HG02885 (cell line): ENCODE data around the gene RELN.

Experiments used
- ATAC-seq: cut with Tn5 transposase; IDR thresholded peaks from one replicate; pipeline ENCODE4 v1.9.1; 2021; ENCODE audit warnings: mild to moderate bottlenecking; ENCODE audit not compliant: unreplicated experiment, poor library complexity

Gene RELN

DNA sequence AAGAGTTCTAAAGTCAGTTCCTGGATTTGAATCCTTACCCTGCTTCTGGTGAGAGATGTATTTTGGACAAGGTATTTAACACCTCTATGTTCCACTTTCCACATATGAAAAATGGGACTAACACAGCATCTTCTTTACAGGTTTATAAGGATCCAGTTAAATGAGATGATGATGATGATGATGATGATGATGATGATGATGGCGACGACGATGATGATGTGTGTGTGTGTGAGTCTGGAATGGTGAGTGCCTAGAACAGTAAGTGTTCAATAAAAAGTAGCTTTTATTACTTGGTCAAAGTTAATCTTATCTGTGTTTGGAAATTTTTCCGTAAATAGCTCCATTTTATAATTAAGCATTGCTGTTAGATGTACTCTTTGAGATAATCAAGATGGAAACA is 295.2 kb downstream of the RELN start:
- ATAC-seq = no peak

GRCh38 chr7:103691291-103691690 is 298.2 kb downstream of the RELN start:
- ATAC-seq = no peak

DNA sequence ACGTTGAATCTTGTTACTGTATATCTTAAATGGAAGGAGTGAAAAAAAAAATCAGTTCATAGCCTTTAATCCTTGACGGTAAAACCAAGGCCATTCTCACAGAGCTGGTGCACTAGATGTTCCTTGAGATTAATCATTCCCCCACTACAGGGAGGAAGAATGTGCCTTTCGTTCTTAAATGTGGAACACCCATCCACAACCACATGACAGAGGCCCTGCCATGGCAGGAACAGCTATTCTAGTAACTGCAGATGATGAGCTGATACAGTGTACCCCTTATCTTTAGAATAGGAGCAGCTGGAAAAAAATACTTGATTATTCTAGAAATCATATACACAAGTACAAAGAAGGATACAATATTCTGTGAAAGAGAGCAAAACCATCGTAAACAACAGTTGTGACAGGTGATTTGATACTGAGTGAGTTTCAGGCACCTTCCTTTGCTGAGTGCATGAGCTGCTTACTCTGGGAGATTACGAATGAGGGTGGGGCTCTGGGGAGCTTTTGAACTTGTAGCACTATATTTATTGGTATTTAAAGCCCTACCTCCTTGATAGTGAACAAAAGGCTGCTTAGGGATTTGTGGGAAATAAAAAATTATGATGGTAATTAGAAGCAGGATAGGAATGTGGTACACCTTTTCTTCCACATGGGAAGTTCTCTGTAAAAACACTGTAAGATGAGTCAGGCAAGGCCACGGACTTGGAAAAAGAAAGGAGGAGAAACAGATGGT is 299.1 kb downstream of the RELN start:
- no peak for ATAC-seq

DNA sequence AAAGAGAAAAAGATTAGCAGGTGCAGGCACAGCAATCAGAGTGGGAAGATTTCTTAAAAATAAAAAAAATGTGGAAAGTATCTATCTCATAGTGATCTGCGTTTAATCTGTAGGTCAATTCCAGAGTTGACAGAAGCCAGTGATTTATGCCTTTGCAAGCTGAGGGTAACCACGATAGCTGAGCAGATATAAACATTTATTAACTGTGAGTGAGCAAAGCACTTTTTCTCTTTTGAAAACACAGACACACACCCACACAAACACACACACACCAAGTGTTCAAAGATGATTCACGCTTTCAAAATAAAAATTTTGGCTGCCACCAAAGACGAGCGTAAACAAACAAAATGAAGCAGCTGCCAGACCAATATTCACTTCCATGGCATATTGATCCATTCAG is 300.2 kb downstream of the RELN start:
- no peak for ATAC-seq

DNA sequence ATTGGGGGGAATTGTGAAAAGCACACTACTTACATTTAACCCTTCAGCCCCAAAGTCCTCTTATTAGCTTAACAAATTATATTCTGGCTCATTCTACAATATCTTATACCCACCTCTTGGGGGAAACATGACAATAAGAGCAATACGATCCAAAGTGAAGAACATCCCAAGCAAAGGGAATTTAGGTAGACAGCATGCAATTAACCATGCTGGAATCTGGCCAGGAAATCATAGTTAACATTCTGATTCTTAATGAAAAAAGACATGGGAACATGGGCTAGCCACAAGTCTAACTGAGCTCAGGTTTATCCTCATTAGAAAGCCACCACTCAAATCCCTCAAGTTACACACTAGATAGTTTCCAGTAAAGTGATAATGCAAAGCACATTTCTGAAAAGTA is 301.5 kb downstream of the RELN start:
- no peak for ATAC-seq

GRCh38 chr7:103687272-103687671 is 302.2 kb downstream of the RELN start:
- no peak for ATAC-seq

GRCh38 chr7:103686763-103687162 is 302.7 kb downstream of the RELN start:
- no peak for ATAC-seq

GRCh38 chr7:103686064-103686463 is 303.4 kb downstream of the RELN start:
- ATAC-seq = no peak

GRCh38 chr7:103685646-103686045 is 303.8 kb downstream of the RELN start:
- ATAC-seq = no peak

GRCh38 chr7:103683348-103683747 is 306.1 kb downstream of the RELN start:
- ATAC-seq = no peak

DNA sequence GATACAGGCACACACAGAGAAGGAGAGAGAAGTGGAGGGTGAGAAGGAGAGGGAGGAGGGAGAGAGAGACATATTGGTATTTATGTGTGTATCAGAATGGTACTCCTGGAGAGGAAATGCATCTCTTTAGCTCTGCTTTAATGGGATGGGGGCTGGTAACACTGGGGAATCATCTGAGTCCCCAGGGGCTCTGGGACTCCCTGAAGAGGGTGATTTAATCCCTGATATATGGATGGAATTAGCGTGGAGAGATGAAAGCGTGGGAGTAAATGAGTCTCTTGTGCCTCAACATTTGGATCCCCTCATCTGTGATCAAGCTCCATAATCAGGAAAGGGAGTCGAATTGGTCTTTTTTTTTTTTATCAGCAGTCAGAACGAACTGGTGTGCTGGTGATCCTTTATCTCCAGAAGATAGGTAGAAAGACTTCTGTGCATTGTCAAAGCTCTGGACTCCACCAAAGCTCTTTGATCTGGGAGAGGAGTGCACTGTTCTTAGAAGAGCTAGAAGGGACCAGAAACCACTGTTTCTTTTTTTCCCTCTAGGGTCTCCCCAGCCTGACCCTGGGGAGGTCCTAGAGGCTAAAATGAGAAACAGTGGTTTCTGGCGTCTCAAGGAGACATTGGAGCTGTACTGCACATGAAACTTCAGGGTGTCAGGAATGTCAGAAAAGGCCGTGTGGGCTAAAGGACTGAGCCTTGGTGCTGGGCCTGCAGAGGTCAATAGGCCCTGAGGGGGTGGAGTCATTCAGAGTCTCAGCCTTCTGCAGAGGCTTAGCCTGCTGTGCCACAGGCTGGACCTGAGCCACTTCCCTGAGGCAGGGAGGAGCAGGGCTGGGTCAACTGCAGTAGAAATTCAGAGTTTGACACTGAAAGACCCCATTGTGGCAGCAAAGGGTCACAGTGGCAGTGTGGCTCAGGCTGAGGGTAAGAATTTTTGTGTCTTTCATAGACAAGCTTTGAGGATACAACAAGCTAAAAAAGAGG is 309.0 kb downstream of the RELN start:
- no peak for ATAC-seq

DNA sequence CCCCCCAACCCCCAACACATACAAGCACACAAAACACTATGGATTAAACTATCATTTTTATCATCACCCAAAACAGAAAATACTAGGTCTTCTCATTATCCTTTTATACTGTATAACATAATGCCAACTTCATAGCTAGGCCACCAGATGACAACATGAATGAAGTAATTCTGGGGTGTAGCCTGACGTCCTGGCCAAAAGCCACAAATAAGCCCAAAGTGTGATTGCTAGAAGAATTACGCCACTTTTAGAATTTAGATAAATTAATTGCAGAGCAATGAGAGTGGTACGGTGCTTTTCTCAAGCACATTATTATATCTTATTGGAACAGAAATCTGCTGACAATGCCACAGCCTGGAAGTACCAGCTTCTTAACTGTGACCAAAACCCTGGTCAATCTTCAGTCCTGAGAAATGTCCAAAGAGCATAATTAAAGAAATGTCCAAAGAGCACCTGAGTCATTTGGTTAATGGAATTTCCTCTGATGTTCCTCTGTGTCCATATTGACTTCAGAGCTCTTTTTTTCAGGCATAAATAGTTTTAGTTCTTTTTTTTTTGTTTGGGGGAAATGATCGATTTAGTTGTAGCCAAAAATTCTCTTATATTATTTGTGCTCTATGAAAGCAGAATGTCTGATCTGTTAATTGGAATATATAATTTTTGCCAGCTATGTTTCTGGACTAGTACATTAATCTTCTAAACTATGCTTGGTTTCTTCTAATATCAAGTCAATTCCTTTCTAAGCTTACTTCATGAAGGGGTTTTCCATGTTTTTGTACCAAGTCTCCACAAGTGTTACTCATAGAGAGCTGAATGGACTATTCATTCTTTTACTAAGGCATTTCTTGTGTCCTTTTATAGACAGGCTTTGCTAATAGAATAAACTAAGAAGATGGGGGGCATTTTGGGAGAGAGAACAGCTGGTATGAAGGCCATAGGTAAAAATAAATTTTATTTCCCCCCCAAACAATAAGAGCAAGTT is 310.0 kb downstream of the RELN start:
- ATAC-seq = no peak

GRCh38 chr7:103668279-103668941 is 321.0 kb downstream of the RELN start:
- no peak for ATAC-seq

GRCh38 chr7:103666326-103666725 is 323.1 kb downstream of the RELN start:
- ATAC-seq = no peak

- no peak for ATAC-seq
Measured at GRCh38 chr7:103664577-103664976, 324.9 kb downstream of the RELN start.

- no peak for ATAC-seq
Measured at GRCh38 chr7:103660455-103661371, 328.7 kb downstream of the RELN start.

DNA sequence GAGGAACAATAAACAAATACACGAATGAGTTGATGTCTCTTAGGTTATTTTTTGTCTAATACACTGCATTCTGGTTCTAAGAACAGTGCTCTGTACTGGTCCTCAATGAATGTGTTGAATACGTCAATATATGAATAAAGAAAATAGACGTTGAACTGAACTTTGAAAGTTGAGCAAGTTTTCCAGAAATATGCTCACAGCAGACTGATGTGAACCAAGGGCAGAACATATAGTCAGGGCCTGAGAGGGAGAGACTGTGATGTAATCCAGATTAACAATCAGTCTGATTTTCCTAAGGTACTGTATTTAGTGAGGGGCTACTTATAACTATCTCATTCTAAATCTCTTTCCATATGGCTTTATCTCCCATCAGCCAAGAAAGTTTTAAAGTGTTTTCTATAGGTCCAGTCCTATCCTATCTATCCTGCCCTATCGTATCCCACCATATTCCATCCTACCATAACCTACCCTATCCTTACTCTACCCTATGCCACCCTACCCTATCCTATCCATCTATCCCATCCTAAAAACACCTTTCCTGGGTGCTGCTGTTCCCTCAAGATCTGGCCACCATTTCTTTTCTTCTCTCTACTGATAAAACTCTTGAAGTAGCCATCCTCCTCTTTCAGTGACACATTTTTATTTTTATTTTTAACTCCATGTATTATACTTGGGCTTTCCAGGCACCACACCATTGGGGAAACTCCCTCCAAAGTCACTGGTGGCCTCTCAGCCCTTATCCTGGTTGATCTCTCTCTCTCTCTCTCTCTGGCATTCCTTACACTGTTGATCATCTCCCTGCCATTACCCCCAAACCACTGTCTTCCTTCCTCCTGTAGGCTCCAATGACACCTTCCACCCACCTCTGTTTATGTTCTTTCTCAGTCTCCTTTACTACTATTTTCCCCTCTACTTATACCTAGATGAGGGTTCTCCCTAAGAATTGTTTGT is 331.1 kb downstream of the RELN start:
- no peak for ATAC-seq

- no peak for ATAC-seq
Measured at GRCh38 chr7:103657474-103657894, 332.0 kb downstream of the RELN start.
